SK-N-SH (cell line): Measurements from ENCODE around the gene MTCP1. TPM values are rescaled to one million over a fixed set of nuclear protein-coding genes. Genes with fewer than 3 reads are reported as not detected.

ENCODE experiments used
- CTCF ChIA-PET: fragments of 300-600, 350-600 bp; formaldehyde crosslinking; extraction: SDS; loops from one replicate; lab custom pipeline; 2021; lab: Yijun Ruan, JAX
- POLR2A ChIA-PET: fragments of 350-600 bp; sonication (Branson Sonifier 250); formaldehyde crosslinking; extraction: SDS; loops from one replicate; lab custom pipeline; 2020; ENCODE audit warnings: antibody characterized with exemption, inconsistent platforms; lab: Yijun Ruan, JAX
- DNase-seq: peaks from one replicate; pipeline ENCODE4 v3.0.0; 2012
- H2AFZ ChIP-seq: fragments of 200-600 bp; sonication (generic); 2 replicates; pipeline ENCODE4 v1.8.1; 2016; ENCODE audit warnings: antibody characterized with exemption, mild to moderate bottlenecking, low read depth
- H3F3A ChIP-seq: fragments of 200-600 bp; sonication (generic); replicated peaks from 2 replicates; pipeline ENCODE3; 2016; ENCODE audit warnings: antibody characterized with exemption, mild to moderate bottlenecking; ENCODE audit not compliant: insufficient read depth
- H3K27ac ChIP-seq, 2 experiments: fragments of 200-500 bp in 1 of 2; fragments of 200-600 bp in 1 of 2; sonication (Bioruptor generic) in 1 of 2; sonication (generic), shearing (Covaris generic) in 1 of 2; 2 replicates each; pipeline versions ENCODE4 v1.5.1 to v1.6.1; 2014 to 2016; ENCODE audit warnings: low read depth in 2 of 2, inconsistent platforms in 1 of 2, low read length in 1 of 2, mild to moderate bottlenecking in 1 of 2, mixed read lengths in 1 of 2
- H3K27me3 ChIP-seq: fragments of 200-600 bp; sonication (generic), shearing (Covaris generic); 2 replicates; pipeline ENCODE4 v1.6.1; 2016; ENCODE audit warnings: mixed run types; ENCODE audit not compliant: insufficient read depth
- H3K36me3 ChIP-seq, 2 experiments: fragments of 200-500 bp in 1 of 2; fragments of 200-600 bp in 1 of 2; sonication (Bioruptor generic) in 1 of 2; sonication (generic) in 1 of 2; replicated peaks in 1 of 2; 2 replicates each; pipeline versions ENCODE3 to v1.5.1; 2014 to 2016; ENCODE audit warnings: low read length in 1 of 2, mild to moderate bottlenecking in 1 of 2; ENCODE audit not compliant: insufficient read depth in 2 of 2, control insufficient read depth in 1 of 2
- H3K4me1 ChIP-seq, 2 experiments: fragments of 200-500 bp in 1 of 2; fragments of 200-600 bp in 1 of 2; sonication (Bioruptor generic) in 1 of 2; sonication (generic), shearing (Covaris generic) in 1 of 2; 2 replicates each; pipeline versions ENCODE4 v1.5.1 to v1.6.1; 2014 to 2016; ENCODE audit warnings: low read depth in 1 of 2, low read length in 1 of 2, mixed run types in 1 of 2; ENCODE audit not compliant: insufficient read depth in 2 of 2, control insufficient read depth in 1 of 2
- H3K4me2 ChIP-seq: fragments of 200-600 bp; sonication (generic), shearing (Covaris generic); 2 replicates; pipeline ENCODE4 v1.6.1; 2017; ENCODE audit warnings: mixed run types
- H3K4me3 ChIP-seq, 2 experiments: fragments of 200-500 bp in 1 of 2; fragments of 200-600 bp in 1 of 2; sonication (Bioruptor generic) in 1 of 2; sonication (generic), shearing (Covaris generic) in 1 of 2; 2 replicates each; pipeline versions ENCODE4 v1.5.1 to v1.8.1; 2014 to 2016; ENCODE audit warnings: low read depth in 2 of 2, inconsistent platforms in 1 of 2, low read length in 1 of 2, mild to moderate bottlenecking in 1 of 2, mixed read lengths in 1 of 2, moderate library complexity in 1 of 2
- H3K79me2 ChIP-seq: fragments of 200-600 bp; sonication (generic); 2 replicates; pipeline ENCODE4 v1.8.1; 2017; ENCODE audit warnings: mild to moderate bottlenecking; ENCODE audit not compliant: insufficient read depth
- H3K9ac ChIP-seq: fragments of 200-600 bp; sonication (generic); 2 replicates; pipeline ENCODE4 v1.6.1; 2017; ENCODE audit warnings: mixed run types
- H3K9me2 ChIP-seq: fragments of 200-600 bp; sonication (generic); 2 replicates; pipeline ENCODE4 v1.6.1; 2017; ENCODE audit warnings: mixed run types
- H3K9me3 ChIP-seq: fragments of 200-600 bp; sonication (generic); 2 replicates; pipeline ENCODE4 v1.6.1; 2017; ENCODE audit warnings: mixed run types, mild to moderate bottlenecking, moderate library complexity
- H4K20me1 ChIP-seq: fragments of 200-600 bp; sonication (generic); 2 replicates; pipeline ENCODE4 v1.6.1; 2017; ENCODE audit warnings: mild to moderate bottlenecking, mixed run types; ENCODE audit not compliant: insufficient read depth
- CHD2 ChIP-seq: fragments of 150-350 bp; IDR thresholded peaks from 2 replicates; pipeline ENCODE4 v1.6.1; 2018; ENCODE audit warnings: low read length; ENCODE audit not compliant: partially characterized antibody
- ELF1 ChIP-seq: IDR thresholded peaks from 2 replicates; pipeline ENCODE4 v1.4.0; 2012
- EP300 ChIP-seq, 2 experiments: IDR thresholded peaks; 2 replicates each; pipeline versions ENCODE4 v1.4.0 to v1.6.1; 2012; ENCODE audit warnings: borderline replicate concordance in 1 of 2, low read depth in 1 of 2, low read length in 1 of 2
- EZH2phosphoT487 ChIP-seq: fragments of 200-600 bp; sonication (generic); IDR thresholded peaks from 2 replicates; pipeline ENCODE4 v1.6.1; 2017; ENCODE audit warnings: low read depth, mixed run types, mild to moderate bottlenecking, antibody characterized with exemption, moderate library complexity, borderline replicate concordance
- GABPA ChIP-seq: IDR thresholded peaks from 2 replicates; pipeline ENCODE4 v1.4.0; 2012; ENCODE audit warnings: low read depth, mild to moderate bottlenecking
- GATA2 ChIP-seq: sonication (generic); formaldehyde crosslinking; IDR thresholded peaks from 2 replicates; pipeline ENCODE4 v1.5.0; 2020; ENCODE audit warnings: mild to moderate bottlenecking, missing genetic modification reagents
- JUND ChIP-seq: IDR thresholded peaks from 2 replicates; pipeline ENCODE4 v1.4.0; 2012
- MEF2A ChIP-seq: IDR thresholded peaks from 2 replicates; pipeline ENCODE4 v1.4.0; 2012; ENCODE audit warnings: low read depth, borderline replicate concordance
- NFIC ChIP-seq: IDR thresholded peaks from 2 replicates; pipeline ENCODE4 v1.4.0; 2012; ENCODE audit warnings: borderline replicate concordance
- NRF1 ChIP-seq: IDR thresholded peaks from 2 replicates; pipeline ENCODE4 v1.6.1; 2012; ENCODE audit warnings: low read depth, mild to moderate bottlenecking, low read length
- POLR2AphosphoS5 ChIP-seq: IDR thresholded peaks from 2 replicates; pipeline ENCODE4 v1.6.1; 2012; ENCODE audit warnings: low read depth, low read length
- RCOR1 ChIP-seq: fragments of 150-350 bp; IDR thresholded peaks from 2 replicates; pipeline ENCODE4 v1.6.1; 2017; ENCODE audit warnings: antibody characterized with exemption, low read length
- SIN3A ChIP-seq: IDR thresholded peaks from 2 replicates; pipeline ENCODE4 v1.6.1; 2012; ENCODE audit warnings: low read depth, mild to moderate bottlenecking, low read length, moderate library complexity, borderline replicate concordance
- TCF12 ChIP-seq: IDR thresholded peaks from 2 replicates; pipeline ENCODE4 v1.4.0; 2012
- TEAD4 ChIP-seq: IDR thresholded peaks from 2 replicates; pipeline ENCODE4 v1.4.0; 2012; ENCODE audit warnings: mild to moderate bottlenecking, borderline replicate concordance; ENCODE audit not compliant: insufficient read depth
- WGBS: methylation state at CpG from one replicate; pipeline ENCODE4 v1.1.6; 2017; ENCODE audit warnings: low lambda C conversion rate; 5-methylcytosine and 5-hydroxymethylcytosine counted together
- polyA plus RNA-seq, 3 experiments: library from polyadenylated mRNA; depleted of rRNA; stranded (reverse); fragments of >200 nt; gene quantifications; 2 replicates each; pipeline ENCODE4 v1.2.3, GENCODE V29; 2012
- TF ChIP-seq, protein P1 (sequence below): IDR thresholded peaks from 2 replicates; pipeline ENCODE4 v1.4.0; 2012; ENCODE audit warnings: low read depth, borderline replicate concordance
- TF ChIP-seq, protein P2 (sequence below): fragments of 150-350 bp; IDR thresholded peaks from 2 replicates; pipeline ENCODE4 v1.6.1; 2017; ENCODE audit warnings: antibody characterized with exemption, low read length, low read depth, borderline replicate concordance
- TF ChIP-seq, protein P3 (sequence below): IDR thresholded peaks from 2 replicates; pipeline ENCODE4; 2012
- TF ChIP-seq, protein P4 (sequence below): IDR thresholded peaks from 2 replicates; pipeline ENCODE4 v1.4.0; 2012; ENCODE audit warnings: low read depth, borderline replicate concordance

The MTCP1 gene
- polyA plus RNA-seq, 1 of the 3 experiments (the other 2 are of a cell fraction): 3.7 TPM

DNA sequence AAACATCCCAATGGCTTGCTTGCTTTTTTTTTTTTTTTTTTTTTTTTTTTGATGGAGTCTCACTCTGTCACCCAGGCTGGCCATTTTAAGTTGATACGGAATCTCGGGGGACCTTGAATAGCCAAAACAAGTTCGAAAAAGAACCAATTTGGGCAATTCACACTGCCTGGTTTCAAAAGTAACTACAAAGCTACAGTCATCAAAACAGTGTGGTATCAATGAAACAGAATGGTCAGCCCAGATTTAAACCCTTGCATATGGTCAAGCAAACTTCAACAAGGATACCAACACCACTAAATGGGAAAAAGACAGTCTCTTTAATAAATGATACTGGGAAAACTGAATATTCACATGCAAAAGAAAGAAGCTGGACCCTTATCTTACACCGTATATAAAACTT, 42.2 kb upstream of the MTCP1 start:
- Histone ChIP-seq H3F3A (no peaks in the 10 kb centered on the region), H3K9me2 (0 out of 2 replicates have a peak, but pooled peaks cover 3% of the 10 kb centered on the region), H3K4me3 (no peak overlapping the region)
- TF ChIP-seq GATA2 (CRISPR knock-in tag) (no peak), CHD2 (no peak), ELF1 (no peak), NFIC (no peak), GABPA (no peak), EP300 (IDR thresholded peaks at IDR 0.05; ENCODE audit: borderline replicate concordance in 1 of 2, low read depth in 1 of 2, low read length in 1 of 2) (no peak), RCOR1 (no peak), NRF1 (no peak), SIN3A (no peak), TEAD4 (no peak), JUND (no peak), TCF12 (no peak), MEF2A (no peak), POLR2AphosphoS5 (no peak), EZH2phosphoT487 (no peak)
- TF ChIP-seq, protein P1, sequence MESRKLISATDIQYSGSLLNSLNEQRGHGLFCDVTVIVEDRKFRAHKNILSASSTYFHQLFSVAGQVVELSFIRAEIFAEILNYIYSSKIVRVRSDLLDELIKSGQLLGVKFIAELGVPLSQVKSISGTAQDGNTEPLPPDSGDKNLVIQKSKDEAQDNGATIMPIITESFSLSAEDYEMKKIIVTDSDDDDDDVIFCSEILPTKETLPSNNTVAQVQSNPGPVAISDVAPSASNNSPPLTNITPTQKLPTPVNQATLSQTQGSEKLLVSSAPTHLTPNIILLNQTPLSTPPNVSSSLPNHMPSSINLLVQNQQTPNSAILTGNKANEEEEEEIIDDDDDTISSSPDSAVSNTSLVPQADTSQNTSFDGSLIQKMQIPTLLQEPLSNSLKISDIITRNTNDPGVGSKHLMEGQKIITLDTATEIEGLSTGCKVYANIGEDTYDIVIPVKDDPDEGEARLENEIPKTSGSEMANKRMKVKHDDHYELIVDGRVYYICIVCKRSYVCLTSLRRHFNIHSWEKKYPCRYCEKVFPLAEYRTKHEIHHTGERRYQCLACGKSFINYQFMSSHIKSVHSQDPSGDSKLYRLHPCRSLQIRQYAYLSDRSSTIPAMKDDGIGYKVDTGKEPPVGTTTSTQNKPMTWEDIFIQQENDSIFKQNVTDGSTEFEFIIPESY: no peak
- TF ChIP-seq, protein P2, sequence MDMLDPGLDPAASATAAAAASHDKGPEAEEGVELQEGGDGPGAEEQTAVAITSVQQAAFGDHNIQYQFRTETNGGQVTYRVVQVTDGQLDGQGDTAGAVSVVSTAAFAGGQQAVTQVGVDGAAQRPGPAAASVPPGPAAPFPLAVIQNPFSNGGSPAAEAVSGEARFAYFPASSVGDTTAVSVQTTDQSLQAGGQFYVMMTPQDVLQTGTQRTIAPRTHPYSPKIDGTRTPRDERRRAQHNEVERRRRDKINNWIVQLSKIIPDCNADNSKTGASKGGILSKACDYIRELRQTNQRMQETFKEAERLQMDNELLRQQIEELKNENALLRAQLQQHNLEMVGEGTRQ: no peak
- TF ChIP-seq, protein P3, sequence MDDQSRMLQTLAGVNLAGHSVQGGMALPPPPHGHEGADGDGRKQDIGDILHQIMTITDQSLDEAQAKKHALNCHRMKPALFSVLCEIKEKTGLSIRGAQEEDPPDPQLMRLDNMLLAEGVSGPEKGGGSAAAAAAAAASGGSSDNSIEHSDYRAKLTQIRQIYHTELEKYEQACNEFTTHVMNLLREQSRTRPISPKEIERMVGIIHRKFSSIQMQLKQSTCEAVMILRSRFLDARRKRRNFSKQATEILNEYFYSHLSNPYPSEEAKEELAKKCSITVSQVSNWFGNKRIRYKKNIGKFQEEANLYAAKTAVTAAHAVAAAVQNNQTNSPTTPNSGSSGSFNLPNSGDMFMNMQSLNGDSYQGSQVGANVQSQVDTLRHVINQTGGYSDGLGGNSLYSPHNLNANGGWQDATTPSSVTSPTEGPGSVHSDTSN: no peak
- TF ChIP-seq, protein P4, sequence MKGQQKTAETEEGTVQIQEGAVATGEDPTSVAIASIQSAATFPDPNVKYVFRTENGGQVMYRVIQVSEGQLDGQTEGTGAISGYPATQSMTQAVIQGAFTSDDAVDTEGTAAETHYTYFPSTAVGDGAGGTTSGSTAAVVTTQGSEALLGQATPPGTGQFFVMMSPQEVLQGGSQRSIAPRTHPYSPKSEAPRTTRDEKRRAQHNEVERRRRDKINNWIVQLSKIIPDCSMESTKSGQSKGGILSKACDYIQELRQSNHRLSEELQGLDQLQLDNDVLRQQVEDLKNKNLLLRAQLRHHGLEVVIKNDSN: no peak
- TF ChIP-seq, all 33 proteins: peak for 0
- Histone ChIP-seq H3K27ac (no peak overlapping the region), H4K20me1 (no peaks in the 10 kb centered on the region), H3K79me2 (no peaks in the 10 kb centered on the region), H3K9me3 (no peaks in the 10 kb centered on the region; the same call in 1 of the 2 replicates), H3K4me1 (no peaks in the 10 kb centered on the region), H2AFZ (no peak overlapping the region), H3K4me2 (no peak overlapping the region), H3K27me3 (no peaks in the 10 kb centered on the region), H3K36me3 (peaks cover 3 to 4% of the 10 kb centered on the region in 2 experiments), H3K9ac (no peak overlapping the region)
- POLR2A ChIA-PET: no interaction called here
- CTCF ChIA-PET: no interaction called here
- no peak for DNase-seq
- WGBS: 51% methylated on average over 4 of the region's 4 CpGs
